Hepatocyte (in vitro differentiated cells): ENCODE data around the gene C1QL3.

Experiments used
- EZH2 ChIP-seq: fragments of 200-600 bp; sonication (generic); IDR thresholded peaks from 2 replicates; pipeline ENCODE4 v1.6.1; 2016; ENCODE audit warnings: antibody characterized with exemption, mild to moderate bottlenecking, borderline replicate concordance
- EZH2phosphoT487 ChIP-seq: fragments of 200-600 bp; sonication (generic); IDR thresholded peaks from one replicate; pipeline ENCODE4 v1.6.1; 2018; ENCODE audit warnings: antibody characterized with exemption, mild to moderate bottlenecking, low read depth, moderate library complexity; ENCODE audit not compliant: unreplicated experiment, severe bottlenecking
- TF ChIP-seq, protein P1 (sequence below): fragments of 200-600 bp; sonication (generic); IDR thresholded peaks from 2 replicates; pipeline ENCODE4 v1.5.1; 2016; ENCODE audit warnings: antibody characterized with exemption, mild to moderate bottlenecking; ENCODE audit not compliant: poor library complexity

DNA sequence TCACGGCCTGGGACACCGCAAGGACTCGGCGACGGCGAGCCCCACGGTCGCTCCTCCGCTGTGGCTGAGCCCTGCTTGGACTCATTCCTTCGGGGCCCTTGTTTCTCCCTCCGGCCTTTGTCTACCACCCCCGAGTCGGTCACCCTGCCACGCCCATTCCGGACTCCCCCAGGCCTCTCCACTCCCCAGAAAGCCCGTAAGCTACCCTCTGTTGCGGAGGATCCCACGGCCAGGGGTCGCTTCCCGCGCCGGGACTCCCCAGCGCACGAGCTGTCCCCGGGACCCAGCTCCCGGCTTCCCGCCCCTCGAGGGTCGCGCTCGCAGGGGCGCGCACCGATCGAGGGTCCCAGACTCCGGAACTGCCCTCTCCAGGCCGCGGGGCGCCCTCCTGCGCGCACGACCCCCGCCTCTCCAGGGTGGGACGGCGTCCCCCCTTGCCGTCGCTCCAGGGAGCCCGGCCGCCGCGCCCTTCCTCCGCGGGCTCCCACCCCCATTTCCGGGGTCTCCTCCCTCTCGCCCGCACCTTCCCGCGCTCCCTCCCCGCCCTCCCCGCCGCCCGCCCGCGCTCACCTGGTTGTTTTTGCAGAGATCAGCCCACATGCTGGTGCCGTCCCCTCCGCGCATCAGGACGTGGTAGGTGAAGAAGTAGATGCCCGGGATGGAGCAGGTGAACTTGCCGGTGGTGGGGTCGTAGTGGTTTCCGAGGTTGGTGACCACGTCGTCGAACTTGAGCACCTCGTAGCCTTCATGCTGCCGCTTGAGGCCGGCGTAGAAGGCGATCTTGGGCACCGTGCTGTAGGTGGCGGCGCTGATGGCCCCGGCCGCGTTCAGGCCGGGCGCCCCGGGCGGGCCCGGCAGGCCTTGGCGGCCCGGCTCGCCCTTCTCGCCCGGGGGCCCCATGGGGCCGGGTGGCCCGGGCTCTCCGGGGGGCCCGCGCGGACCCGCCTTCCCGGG, 1.5 kb downstream of the C1QL3 start:
- TF ChIP-seq EZH2phosphoT487 (no peak), EZH2 (peak; percentile 83)
- TF ChIP-seq, protein P1, sequence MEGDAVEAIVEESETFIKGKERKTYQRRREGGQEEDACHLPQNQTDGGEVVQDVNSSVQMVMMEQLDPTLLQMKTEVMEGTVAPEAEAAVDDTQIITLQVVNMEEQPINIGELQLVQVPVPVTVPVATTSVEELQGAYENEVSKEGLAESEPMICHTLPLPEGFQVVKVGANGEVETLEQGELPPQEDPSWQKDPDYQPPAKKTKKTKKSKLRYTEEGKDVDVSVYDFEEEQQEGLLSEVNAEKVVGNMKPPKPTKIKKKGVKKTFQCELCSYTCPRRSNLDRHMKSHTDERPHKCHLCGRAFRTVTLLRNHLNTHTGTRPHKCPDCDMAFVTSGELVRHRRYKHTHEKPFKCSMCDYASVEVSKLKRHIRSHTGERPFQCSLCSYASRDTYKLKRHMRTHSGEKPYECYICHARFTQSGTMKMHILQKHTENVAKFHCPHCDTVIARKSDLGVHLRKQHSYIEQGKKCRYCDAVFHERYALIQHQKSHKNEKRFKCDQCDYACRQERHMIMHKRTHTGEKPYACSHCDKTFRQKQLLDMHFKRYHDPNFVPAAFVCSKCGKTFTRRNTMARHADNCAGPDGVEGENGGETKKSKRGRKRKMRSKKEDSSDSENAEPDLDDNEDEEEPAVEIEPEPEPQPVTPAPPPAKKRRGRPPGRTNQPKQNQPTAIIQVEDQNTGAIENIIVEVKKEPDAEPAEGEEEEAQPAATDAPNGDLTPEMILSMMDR, result no peak
